ENCODE measurements around the gene IPO5. TPM values are rescaled to one million over a fixed set of nuclear protein-coding genes. Genes with fewer than 3 reads are reported as not detected.

Gene IPO5
- total RNA-seq, 1 experiment from 2014 or later: 342 TPM

DNA sequence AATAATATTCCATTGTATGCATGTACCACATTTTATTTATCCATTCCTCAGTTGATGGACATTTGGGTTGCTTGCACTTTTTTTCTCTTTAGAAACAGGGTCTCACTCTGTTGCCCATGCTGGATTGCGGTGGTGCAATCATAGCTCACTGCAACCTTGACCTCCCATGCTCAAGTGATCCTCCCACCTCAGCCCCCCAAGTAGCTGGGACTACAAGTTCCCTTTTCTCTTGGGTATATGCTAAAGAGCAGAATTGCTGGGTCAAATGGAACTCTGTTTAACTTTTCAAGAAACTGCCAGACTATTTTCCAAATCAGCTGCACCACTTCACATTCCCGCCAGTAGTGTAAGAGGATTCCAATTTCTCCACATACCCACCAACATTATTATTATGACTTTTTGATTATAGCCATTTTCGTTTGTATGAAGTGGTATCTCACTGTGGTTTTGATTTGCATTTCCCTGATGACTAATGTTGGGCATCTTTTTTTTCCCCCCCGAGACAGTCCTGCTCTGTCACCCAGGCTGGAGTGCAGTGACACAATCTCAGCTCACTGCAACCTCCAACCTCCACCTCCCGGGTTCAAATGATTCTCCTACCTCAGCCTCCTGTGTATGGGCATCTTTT is 7.6 kb upstream of the IPO5 start:
- no peak overlapping the region for H3K4ac ChIP-seq (ENCODE audit: low read depth, low read length)
- WGBS (ENCODE audit: extremely low coverage, insufficient read length, low lambda C conversion rate): no CpG with 5 or more reads among the region's 5 CpGs
- H2AFZ ChIP-seq (ENCODE audit: low read length): no peak overlapping the region
- Mint-ChIP-seq H3K4me1 (no peaks in the 10 kb centered on the region), H3K9me3 (peaks cover 4% of the 10 kb centered on the region in 2 experiments; a peak in 4 of 5 replicates), H3K4me3 (no peak overlapping the region), H3K36me3 (ENCODE audit: insufficient read depth in 1 of 3, low read depth in 3 of 3) (peaks cover 4% of the 10 kb centered on the region in 3 experiments; a peak in 6 of 7 replicates), H3K27me3 (ENCODE audit: low read depth) (no peaks in the 10 kb centered on the region), H3K27ac (no peak overlapping the region)
- H4K5ac ChIP-seq (ENCODE audit: insufficient read length, low read depth, low read length): no peak overlapping the region
- no peak overlapping the region for H2BK20ac ChIP-seq (ENCODE audit: low read depth, low read length, poor library complexity, severe bottlenecking)
- no peaks in the 10 kb centered on the region for H3K79me2 ChIP-seq (ENCODE audit: insufficient read depth, low read length)
- H3K14ac ChIP-seq (ENCODE audit: insufficient read depth, low read length): no peak overlapping the region
- H3K9me3 ChIP-seq (ENCODE audit: control insufficient read depth, low read depth, low read length): no peaks in the 10 kb centered on the region
- no peak overlapping the region for H3K4me2 ChIP-seq (ENCODE audit: insufficient read depth, insufficient read length, low read length)
- no peak overlapping the region for H2BK12ac ChIP-seq (ENCODE audit: insufficient read length, low read depth, low read length)
- no peak overlapping the region for H4K91ac ChIP-seq (ENCODE audit: insufficient read length, low read depth, low read length)
- H3K79me1 ChIP-seq (ENCODE audit: insufficient read depth, low read depth, low read length, poor library complexity, severe bottlenecking): no peaks in the 10 kb centered on the region
- DNase-seq: no peak
- H3K18ac ChIP-seq (ENCODE audit: insufficient read length, low read depth, low read length): no peak overlapping the region
- no peak overlapping the region for H2BK5ac ChIP-seq (ENCODE audit: insufficient read length, low read length)
- H3K27ac ChIP-seq (ENCODE audit: insufficient read length, low read depth, low read length): no peak overlapping the region
- H3K27me3 ChIP-seq (ENCODE audit: insufficient read depth, low read length): no peaks in the 10 kb centered on the region
- TF ChIP-seq, protein P1, sequence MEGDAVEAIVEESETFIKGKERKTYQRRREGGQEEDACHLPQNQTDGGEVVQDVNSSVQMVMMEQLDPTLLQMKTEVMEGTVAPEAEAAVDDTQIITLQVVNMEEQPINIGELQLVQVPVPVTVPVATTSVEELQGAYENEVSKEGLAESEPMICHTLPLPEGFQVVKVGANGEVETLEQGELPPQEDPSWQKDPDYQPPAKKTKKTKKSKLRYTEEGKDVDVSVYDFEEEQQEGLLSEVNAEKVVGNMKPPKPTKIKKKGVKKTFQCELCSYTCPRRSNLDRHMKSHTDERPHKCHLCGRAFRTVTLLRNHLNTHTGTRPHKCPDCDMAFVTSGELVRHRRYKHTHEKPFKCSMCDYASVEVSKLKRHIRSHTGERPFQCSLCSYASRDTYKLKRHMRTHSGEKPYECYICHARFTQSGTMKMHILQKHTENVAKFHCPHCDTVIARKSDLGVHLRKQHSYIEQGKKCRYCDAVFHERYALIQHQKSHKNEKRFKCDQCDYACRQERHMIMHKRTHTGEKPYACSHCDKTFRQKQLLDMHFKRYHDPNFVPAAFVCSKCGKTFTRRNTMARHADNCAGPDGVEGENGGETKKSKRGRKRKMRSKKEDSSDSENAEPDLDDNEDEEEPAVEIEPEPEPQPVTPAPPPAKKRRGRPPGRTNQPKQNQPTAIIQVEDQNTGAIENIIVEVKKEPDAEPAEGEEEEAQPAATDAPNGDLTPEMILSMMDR (conservative IDR thresholded peaks at IDR 0.05): no peak
- no peaks in the 10 kb centered on the region for H3K23me2 ChIP-seq (ENCODE audit: insufficient read length, low read depth, low read length, poor library complexity, severe bottlenecking)
- H3K56ac ChIP-seq (ENCODE audit: insufficient read length, low read depth, low read length): no peak overlapping the region
- no peak overlapping the region for H2BK120ac ChIP-seq (ENCODE audit: low read depth, low read length, poor library complexity, severe bottlenecking)
- H3T11ph ChIP-seq (ENCODE audit: low read length): no peak overlapping the region
- no peak overlapping the region for H2BK15ac ChIP-seq (ENCODE audit: low read depth, low read length)
- no peak overlapping the region for H3K23ac ChIP-seq (ENCODE audit: insufficient read length, low read depth, low read length)
- H3K9ac ChIP-seq (ENCODE audit: extremely low read depth, insufficient read length, low read length): no peak overlapping the region
- no peak overlapping the region for H2AK5ac ChIP-seq (ENCODE audit: insufficient read length, low read length)
- no peaks in the 10 kb centered on the region for H4K20me1 ChIP-seq (ENCODE audit: control insufficient read depth, insufficient read depth, insufficient read length)
- no peak overlapping the region for H4K8ac ChIP-seq (replicated peaks; ENCODE audit: insufficient read length, low read depth, low read length)
- no peaks in the 10 kb centered on the region for H3K4me1 ChIP-seq (ENCODE audit: insufficient read depth, low read length)

Measured in H9 (cell line).